Measurements from ENCODE around the gene C11orf68. TPM values are rescaled to one million over a fixed set of nuclear protein-coding genes. Genes with fewer than 3 reads are reported as not detected.

C11orf68 gene
- total and polyA plus RNA-seq, 9 of the 15 experiments (the other 6 are each of a cell fraction or from before 2014, with no cell fraction given), result 3.6 to 35.9 (median 12.8) TPM

- TF ChIP-seq DDX20 (tag; IDR thresholded peaks at IDR 0.05; ENCODE audit: low read depth) (no peak), ZNF445 (CRISPR knock-in tag; IDR thresholded peaks at IDR 0.05; ENCODE audit: low read depth) (no peak), SRF (CRISPR knock-in tag; IDR thresholded peaks at IDR 0.05) (0 out of 4 replicates have a peak, but pooled peaks of 1 of the 2 experiments have one; percentile 16), NFRKB (IDR thresholded peaks at IDR 0.05; ENCODE audit: low read depth) (no peak), SAFB (IDR thresholded peaks at IDR 0.05; ENCODE audit: borderline replicate concordance, low read depth, low read length) (peak; percentile 61; the same call in 1 of the 2 replicates), MAFK (IDR thresholded peaks at IDR 0.05; ENCODE audit: low read length) (no peak), GABPA (tag; conservative IDR thresholded peaks at IDR 0.05; ENCODE audit: low read depth) (peak; percentile 67), SMC3 (conservative IDR thresholded peaks at IDR 0.05; ENCODE audit: insufficient read depth, low read depth, low read length) (no peak), PKNOX1 (IDR thresholded peaks at IDR 0.05) (0 out of 2 replicates have a peak, but pooled peaks have one; percentile 31), PPARD (CRISPR knock-in tag; IDR thresholded peaks at IDR 0.05) (no peak), ZNF280B (CRISPR knock-in tag; IDR thresholded peaks at IDR 0.05) (no peak), ZNF586 (CRISPR knock-in tag; conservative IDR thresholded peaks at IDR 0.05) (no peak), ELK1 (CRISPR knock-in tag; IDR thresholded peaks at IDR 0.05) (no peak), ZNF12 (CRISPR knock-in tag; IDR thresholded peaks at IDR 0.05) (no peak), TBP (optimal IDR thresholded peaks at IDR 0.05; ENCODE audit: low read depth, low read length) (peak; percentile 27), CBX1 (IDR thresholded peaks at IDR 0.05; ENCODE audit: low read depth) (no peak), NFE2 (IDR thresholded peaks at IDR 0.05; ENCODE audit: low read depth) (no peak), ZZZ3 (IDR thresholded peaks at IDR 0.05) (no peak), ZSCAN29 (IDR thresholded peaks at IDR 0.05) (0 out of 2 replicates have a peak, but pooled peaks have one; percentile 23), CBX5 (IDR thresholded peaks at IDR 0.05; ENCODE audit: borderline replicate concordance, low read depth) (no peak), ZNF197 (CRISPR knock-in tag; IDR thresholded peaks at IDR 0.05; ENCODE audit: low read depth) (no peak), E2F6 (IDR thresholded peaks at IDR 0.05; ENCODE audit: borderline replicate concordance in 1 of 2, extremely low read depth in 1 of 2, insufficient read depth in 1 of 2, insufficient read length in 1 of 2, low read depth in 1 of 2, low read length in 1 of 2, poor library complexity in 1 of 2, severe bottlenecking in 1 of 2) (peak; percentile 28 to 76), ZNF384 (IDR thresholded peaks at IDR 0.05; ENCODE audit: low read depth, low read length) (no peak), PCBP2 (IDR thresholded peaks at IDR 0.05; ENCODE audit: low read depth, low read length, poor library complexity, severe bottlenecking) (no peak)
These were observed 45.3 kb downstream of the C11orf68 start (continued) for GRCh38 chr11:65873318-65874156.
